Muscle layer of duodenum (tissue), 2 donors: ENCODE measurements around the gene LDHAL6A.
A peak's percentile ranks its signal among the peaks of the same experiment; 100 is the strongest.

ENCODE experiments used
- H3K27ac ChIP-seq: one replicate; pipeline ENCODE4 v1.7.0; 2013; ENCODE audit warnings: mild to moderate bottlenecking, low read length
- H3K27me3 ChIP-seq: one replicate; pipeline ENCODE4 v1.7.0; 2013; ENCODE audit warnings: low read depth, mild to moderate bottlenecking, control low read depth, low read length
- H3K36me3 ChIP-seq, 2 donors: one replicate each; pipeline ENCODE4 v1.7.0; 2013; ENCODE audit warnings: low read length in 2 of 2, control low read depth in 1 of 2, mild to moderate bottlenecking in 1 of 2; ENCODE audit not compliant: insufficient read depth in 2 of 2, control insufficient read depth in 1 of 2
- H3K4me1 ChIP-seq, 2 donors: one replicate each; pipeline ENCODE4 v1.7.0; 2013; ENCODE audit warnings: low read length in 2 of 2, mild to moderate bottlenecking in 2 of 2, control low read depth in 1 of 2, moderate library complexity in 1 of 2; ENCODE audit not compliant: insufficient read depth in 2 of 2, control insufficient read depth in 1 of 2
- H3K4me3 ChIP-seq, 2 donors: one replicate each; pipeline ENCODE4 v1.7.0; 2013; ENCODE audit warnings: low read length in 2 of 2, low read depth in 1 of 2, mild to moderate bottlenecking in 1 of 2
- H3K9me3 ChIP-seq, 2 donors: one replicate each; pipeline ENCODE4 v1.7.0; 2013; ENCODE audit warnings: low read length in 2 of 2, control low read depth in 1 of 2, mild to moderate bottlenecking in 1 of 2; ENCODE audit not compliant: control insufficient read depth in 1 of 2
- donor health status: healthy.

The LDHAL6A gene

DNA sequence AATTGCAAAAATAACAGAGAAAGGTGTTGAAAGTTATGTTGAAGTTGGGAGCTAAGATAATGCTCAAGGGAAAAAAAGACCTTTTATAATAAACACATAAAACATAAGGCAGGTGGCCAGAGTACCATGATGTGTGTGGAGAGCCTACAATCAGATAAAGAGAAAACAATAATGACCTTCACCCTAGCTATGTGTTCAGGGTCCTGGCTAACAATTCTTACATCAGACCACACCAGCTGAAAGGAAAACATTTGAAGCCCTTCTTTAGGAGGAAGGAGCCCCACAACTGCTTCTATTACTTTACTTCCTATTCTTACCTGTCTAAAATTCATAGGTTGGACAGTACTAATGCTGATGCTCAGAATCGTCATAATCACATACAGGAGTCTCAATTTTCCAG lies 68.6 kb downstream of the LDHAL6A start:
- Histone ChIP-seq H3K27ac (no peak overlapping the region), H3K9me3 (no peaks in the 10 kb centered on the region), H3K36me3 (no peaks in the 10 kb centered on the region), H3K4me3 (no peak overlapping the region), H3K4me1 (peaks cover 11 to 26% of the 10 kb centered on the region in 2 donors), H3K27me3 (no peaks in the 10 kb centered on the region)

DNA sequence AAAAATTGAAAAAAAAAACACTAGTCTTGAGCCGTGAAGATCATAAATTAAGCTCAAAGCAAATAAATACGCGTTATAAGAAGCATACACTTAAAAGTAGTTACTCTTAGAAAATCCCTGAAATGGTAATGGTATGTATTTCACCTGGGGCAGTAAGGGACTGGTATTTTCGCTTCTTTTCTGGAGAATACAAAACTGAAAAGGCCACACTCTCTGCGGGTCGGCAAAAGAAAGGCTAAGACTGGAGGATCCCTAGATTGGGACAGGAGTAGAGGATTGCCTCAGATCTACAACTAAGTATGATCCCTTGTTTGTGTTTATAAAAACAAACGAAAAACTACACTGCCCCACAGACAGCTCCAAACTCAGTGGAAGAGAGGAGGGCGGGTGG lies 70.5 kb downstream of the LDHAL6A start:
- H3K4me1 ChIP-seq, result peaks cover 11 to 26% of the 10 kb centered on the region in 2 donors
- peak overlapping the region; percentile 99 for H3K27ac ChIP-seq
- no peaks in the 10 kb centered on the region for H3K9me3 ChIP-seq
- H3K36me3 ChIP-seq, result peaks cover 0 to 4% of the 10 kb centered on the region in 2 donors
- no peaks in the 10 kb centered on the region for H3K27me3 ChIP-seq
- peak overlapping the region; percentile 88 to 96 for H3K4me3 ChIP-seq

- Histone ChIP-seq H3K9me3 (no peaks in the 10 kb centered on the region), H3K27me3 (no peaks in the 10 kb centered on the region), H3K4me1 (peaks cover 11 to 26% of the 10 kb centered on the region in 2 donors), H3K27ac (peak within 1 kb of the TSS; percentile 99), H3K36me3 (peaks cover 0 to 8% of the 10 kb centered on the region in 2 donors), H3K4me3 (peak within 1 kb of the TSS; percentile 88 to 96)
These were observed 71.1 kb downstream of the LDHAL6A start, which contains the start of gene TSG101 for GRCh38 chr11:18526521-18527296. TSS of gene TSG101 (minus strand) at chr11:18526942. CDS start at chr11:18526816, 126 bp downstream.

GRCh38 chr11:18527512-18527911 lies 71.9 kb downstream of the LDHAL6A start:
- H3K36me3 ChIP-seq, result peaks cover 0 to 9% of the 10 kb centered on the region in 2 donors
- H3K27ac ChIP-seq, result peak overlapping the region; percentile 99
- no peaks in the 10 kb centered on the region for H3K27me3 ChIP-seq
- no peaks in the 10 kb centered on the region for H3K9me3 ChIP-seq
- H3K4me3 ChIP-seq, result peak overlapping the region; percentile 88 to 96
- peaks cover 11 to 21% of the 10 kb centered on the region in 2 donors for H3K4me1 ChIP-seq
